Osteocyte (in vitro differentiated cells): ENCODE results near the gene E2F6. TPM values are rescaled to one million over a fixed set of nuclear protein-coding genes. Genes with fewer than 3 reads are reported as not detected.

Source experiments
- DNase-seq: peaks from one replicate; pipeline ENCODE4 v3.0.0; 2021; ENCODE audit warnings: mixed read lengths; ENCODE audit not compliant: unreplicated experiment; ENCODE audit errors: extremely low spot score
- H3K27ac Mint-ChIP-seq: one replicate; pipeline ENCODE4 v1.8.0; 2021; ENCODE audit warnings: mild to moderate bottlenecking, mixed read lengths; ENCODE audit not compliant: unreplicated experiment
- H3K27me3 Mint-ChIP-seq: one replicate; pipeline ENCODE4 v1.8.0; 2021; ENCODE audit warnings: mixed read lengths; ENCODE audit not compliant: unreplicated experiment
- H3K36me3 Mint-ChIP-seq: one replicate; pipeline ENCODE4 v1.8.0; 2021; ENCODE audit warnings: mixed read lengths; ENCODE audit not compliant: unreplicated experiment
- H3K4me1 Mint-ChIP-seq: one replicate; pipeline ENCODE4 v1.8.0; 2021; ENCODE audit warnings: mixed read lengths; ENCODE audit not compliant: unreplicated experiment
- H3K4me3 Mint-ChIP-seq: one replicate; pipeline ENCODE4 v1.8.0; 2021; ENCODE audit warnings: mild to moderate bottlenecking, moderate library complexity, mixed read lengths; ENCODE audit not compliant: unreplicated experiment
- H3K9me3 Mint-ChIP-seq: one replicate; pipeline ENCODE4 v1.8.0; 2021; ENCODE audit warnings: mixed read lengths; ENCODE audit not compliant: unreplicated experiment
- total RNA-seq: library from RNA; stranded (reverse); gene quantifications from 2 replicates; pipeline ENCODE4 v1.2.1, GENCODE V29; 2021
- TF ChIP-seq, protein P1 (sequence below): fragments of 200-600 bp; sonication (generic); IDR thresholded peaks from 2 replicates; pipeline ENCODE4 v1.5.0; 2021; ENCODE audit warnings: antibody characterized with exemption, mild to moderate bottlenecking, moderate library complexity

The E2F6 gene
- total RNA-seq, 1 donor from 2014 or later = 14.8 TPM

DNA sequence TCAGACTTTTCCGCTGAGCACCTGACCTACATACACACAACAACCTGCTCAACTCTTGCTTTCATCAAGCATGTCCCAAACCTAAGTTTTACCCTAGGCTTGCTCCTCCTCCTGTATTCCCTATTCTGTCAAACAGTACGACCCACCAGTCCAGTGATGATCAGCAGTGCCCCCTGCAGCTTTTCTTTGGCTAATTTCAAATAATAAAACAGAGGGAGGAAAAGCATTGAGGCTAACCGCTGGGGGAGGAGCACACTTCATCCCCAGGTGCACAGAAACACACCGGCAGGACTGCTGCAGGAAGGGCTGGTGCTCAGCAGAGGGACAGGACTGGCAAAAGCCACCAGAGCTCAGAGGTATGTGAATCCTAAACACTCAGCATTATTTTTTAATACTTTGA, 21.2 kb downstream of the E2F6 start:
- TF ChIP-seq, protein P1, sequence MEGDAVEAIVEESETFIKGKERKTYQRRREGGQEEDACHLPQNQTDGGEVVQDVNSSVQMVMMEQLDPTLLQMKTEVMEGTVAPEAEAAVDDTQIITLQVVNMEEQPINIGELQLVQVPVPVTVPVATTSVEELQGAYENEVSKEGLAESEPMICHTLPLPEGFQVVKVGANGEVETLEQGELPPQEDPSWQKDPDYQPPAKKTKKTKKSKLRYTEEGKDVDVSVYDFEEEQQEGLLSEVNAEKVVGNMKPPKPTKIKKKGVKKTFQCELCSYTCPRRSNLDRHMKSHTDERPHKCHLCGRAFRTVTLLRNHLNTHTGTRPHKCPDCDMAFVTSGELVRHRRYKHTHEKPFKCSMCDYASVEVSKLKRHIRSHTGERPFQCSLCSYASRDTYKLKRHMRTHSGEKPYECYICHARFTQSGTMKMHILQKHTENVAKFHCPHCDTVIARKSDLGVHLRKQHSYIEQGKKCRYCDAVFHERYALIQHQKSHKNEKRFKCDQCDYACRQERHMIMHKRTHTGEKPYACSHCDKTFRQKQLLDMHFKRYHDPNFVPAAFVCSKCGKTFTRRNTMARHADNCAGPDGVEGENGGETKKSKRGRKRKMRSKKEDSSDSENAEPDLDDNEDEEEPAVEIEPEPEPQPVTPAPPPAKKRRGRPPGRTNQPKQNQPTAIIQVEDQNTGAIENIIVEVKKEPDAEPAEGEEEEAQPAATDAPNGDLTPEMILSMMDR = peak; percentile 30
- H3K27me3 Mint-ChIP-seq = no peaks in the 10 kb centered on the region
- DNase-seq = peak; percentile 8
- no peaks in the 10 kb centered on the region for H3K4me1 Mint-ChIP-seq
- H3K4me3 Mint-ChIP-seq = no peak overlapping the region
- no peaks in the 10 kb centered on the region for H3K9me3 Mint-ChIP-seq
- H3K36me3 Mint-ChIP-seq = peaks cover 48% of the 10 kb centered on the region
- no peak overlapping the region for H3K27ac Mint-ChIP-seq

DNA sequence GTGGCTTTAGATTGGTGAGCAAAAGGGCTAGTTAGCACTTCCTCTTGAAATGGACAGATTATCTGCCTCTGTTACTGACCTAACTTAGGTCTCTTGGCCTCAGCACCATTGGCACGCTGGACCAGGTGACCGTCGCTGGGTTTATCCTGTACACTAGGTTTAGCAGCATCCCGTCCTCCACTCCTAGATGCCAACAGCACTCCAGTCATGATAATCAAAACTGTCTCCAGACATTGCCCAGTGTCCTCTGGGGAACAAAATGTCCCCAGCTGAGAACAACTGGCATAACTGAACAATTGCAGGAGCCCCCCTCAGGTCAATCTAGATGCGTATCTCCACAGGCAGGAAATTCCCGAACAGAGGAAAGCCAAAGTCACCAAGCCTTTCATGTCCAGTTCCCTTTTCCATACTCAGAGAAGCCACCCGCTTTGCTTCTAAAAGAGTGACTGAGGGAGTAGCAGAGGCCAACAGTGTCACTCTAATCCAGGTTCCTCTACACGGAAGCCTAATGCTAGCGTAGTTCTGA, 27.3 kb downstream of the E2F6 start:
- no peaks in the 10 kb centered on the region for H3K27me3 Mint-ChIP-seq
- peaks cover 37% of the 10 kb centered on the region for H3K36me3 Mint-ChIP-seq
- no peaks in the 10 kb centered on the region for H3K9me3 Mint-ChIP-seq
- TF ChIP-seq, protein P1 = no peak
- H3K4me3 Mint-ChIP-seq = no peak overlapping the region
- H3K27ac Mint-ChIP-seq = no peak overlapping the region
- DNase-seq = peak; percentile 59
- H3K4me1 Mint-ChIP-seq = no peaks in the 10 kb centered on the region

DNA sequence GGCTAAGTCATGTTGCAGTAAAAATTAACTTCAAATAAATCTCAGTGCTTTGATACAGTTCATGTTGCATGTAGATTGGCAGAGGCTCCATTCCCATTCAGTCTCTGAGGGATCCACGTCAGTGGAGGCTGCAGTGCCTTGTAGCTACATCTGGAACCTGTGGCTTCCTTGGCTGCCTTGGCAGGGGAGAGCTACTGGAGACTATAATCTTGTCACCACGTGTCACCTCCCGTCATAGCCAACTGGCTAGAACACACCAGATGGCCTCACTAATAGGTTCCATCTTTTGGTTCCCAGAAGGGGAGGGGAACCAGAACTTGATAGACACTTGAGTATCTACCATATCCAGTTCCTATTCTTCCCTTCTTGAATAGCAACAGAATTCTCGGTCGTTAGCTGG, 28.4 kb downstream of the E2F6 start:
- H3K36me3 Mint-ChIP-seq = peaks cover 28% of the 10 kb centered on the region
- H3K27ac Mint-ChIP-seq = no peak overlapping the region
- no peak overlapping the region for H3K4me3 Mint-ChIP-seq
- TF ChIP-seq, protein P1 = no peak
- DNase-seq = peak; percentile 27
- H3K9me3 Mint-ChIP-seq = no peaks in the 10 kb centered on the region
- H3K4me1 Mint-ChIP-seq = no peaks in the 10 kb centered on the region
- H3K27me3 Mint-ChIP-seq = no peaks in the 10 kb centered on the region

DNA sequence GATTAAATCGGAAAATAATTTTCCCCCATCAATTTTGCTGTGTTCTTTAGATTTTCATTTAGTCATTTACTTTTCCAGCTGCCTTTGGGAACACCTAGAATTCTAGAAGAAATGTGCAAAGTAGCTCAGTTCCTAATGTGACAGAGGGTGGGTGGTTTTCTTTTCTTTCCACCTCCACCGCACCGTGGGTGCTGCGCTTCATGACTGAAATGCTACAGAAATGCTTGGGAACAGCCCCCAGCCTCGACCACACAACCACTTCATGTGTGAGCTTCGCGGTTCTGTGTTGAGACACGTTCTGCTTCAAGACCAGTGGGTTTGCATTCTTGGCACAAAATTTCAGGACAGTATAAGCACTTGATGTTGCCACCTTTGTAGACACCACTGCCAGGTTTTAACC, 30.9 kb downstream of the E2F6 start:
- TF ChIP-seq, protein P1 = no peak
- H3K4me1 Mint-ChIP-seq = no peaks in the 10 kb centered on the region
- H3K36me3 Mint-ChIP-seq = peaks cover 21% of the 10 kb centered on the region
- DNase-seq = no peak
- H3K27ac Mint-ChIP-seq = no peak overlapping the region
- no peak overlapping the region for H3K4me3 Mint-ChIP-seq
- no peaks in the 10 kb centered on the region for H3K9me3 Mint-ChIP-seq
- no peaks in the 10 kb centered on the region for H3K27me3 Mint-ChIP-seq

DNA sequence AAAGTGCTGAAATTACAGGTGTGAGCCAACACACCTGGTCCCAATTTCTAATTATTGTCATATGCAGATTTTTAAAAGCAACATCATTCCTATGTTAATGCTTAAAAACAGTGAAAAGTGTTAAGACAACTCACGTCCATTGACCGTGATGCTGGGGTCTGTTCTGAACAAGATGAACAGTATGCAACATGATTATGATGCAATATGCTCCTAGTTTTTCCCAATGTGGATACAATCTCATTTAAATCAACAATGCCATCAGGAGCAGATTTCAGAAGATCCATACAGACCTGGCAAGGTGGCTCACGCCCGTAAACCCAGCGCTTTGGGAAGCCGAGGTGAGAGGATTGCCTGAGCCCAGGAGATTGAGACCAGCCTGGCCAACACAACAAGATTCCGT, 31.5 kb downstream of the E2F6 start:
- Mint-ChIP-seq H3K4me1 (no peaks in the 10 kb centered on the region), H3K27ac (no peak overlapping the region), H3K36me3 (peaks cover 18% of the 10 kb centered on the region), H3K4me3 (no peak overlapping the region), H3K27me3 (no peaks in the 10 kb centered on the region), H3K9me3 (no peaks in the 10 kb centered on the region)
- peak; percentile 15 for DNase-seq
- TF ChIP-seq, protein P1 = no peak
